DMS79 treated with DMSO at 0.1 percent for 48 hours (cell line): ENCODE measurements around the gene C1D.

Experiments
- DNase-seq: peaks from one replicate; lab custom pipeline; 2025; lab: John Stamatoyannopoulos, UW

The C1D gene

DNA sequence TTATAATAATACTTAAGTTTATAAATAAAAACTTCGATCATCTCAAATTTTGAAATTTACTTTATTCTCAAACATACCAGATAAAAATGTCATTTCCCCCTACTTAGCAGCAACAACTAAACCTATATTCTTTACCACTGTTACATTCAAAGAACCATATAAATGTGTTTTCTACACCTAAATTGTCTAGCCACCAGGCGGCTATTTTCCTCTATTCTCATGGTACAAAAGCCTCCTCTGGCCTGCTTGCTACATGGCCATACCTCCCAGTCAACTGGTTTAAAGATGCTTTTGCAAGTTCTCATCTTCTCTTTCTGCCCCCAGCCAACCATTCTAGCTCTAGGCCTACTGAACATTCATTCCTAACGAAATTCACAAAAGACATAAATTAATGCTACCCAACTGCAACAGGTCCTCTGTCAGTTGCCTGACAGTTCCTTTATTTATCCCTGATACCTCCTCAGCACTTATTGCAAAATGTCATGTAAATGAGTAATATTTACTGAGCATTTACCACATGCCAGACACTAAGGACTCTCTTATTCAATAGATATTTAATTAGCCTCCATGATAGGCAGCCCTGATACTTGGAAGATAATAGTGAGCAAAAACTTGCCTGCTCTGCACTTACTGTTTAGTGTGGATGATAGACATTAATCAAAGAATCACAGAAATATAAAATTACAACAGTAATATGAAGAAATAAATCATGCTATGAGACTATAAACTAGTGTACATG is 5.0 kb downstream of the C1D start:
- no peak for DNase-seq

DNA sequence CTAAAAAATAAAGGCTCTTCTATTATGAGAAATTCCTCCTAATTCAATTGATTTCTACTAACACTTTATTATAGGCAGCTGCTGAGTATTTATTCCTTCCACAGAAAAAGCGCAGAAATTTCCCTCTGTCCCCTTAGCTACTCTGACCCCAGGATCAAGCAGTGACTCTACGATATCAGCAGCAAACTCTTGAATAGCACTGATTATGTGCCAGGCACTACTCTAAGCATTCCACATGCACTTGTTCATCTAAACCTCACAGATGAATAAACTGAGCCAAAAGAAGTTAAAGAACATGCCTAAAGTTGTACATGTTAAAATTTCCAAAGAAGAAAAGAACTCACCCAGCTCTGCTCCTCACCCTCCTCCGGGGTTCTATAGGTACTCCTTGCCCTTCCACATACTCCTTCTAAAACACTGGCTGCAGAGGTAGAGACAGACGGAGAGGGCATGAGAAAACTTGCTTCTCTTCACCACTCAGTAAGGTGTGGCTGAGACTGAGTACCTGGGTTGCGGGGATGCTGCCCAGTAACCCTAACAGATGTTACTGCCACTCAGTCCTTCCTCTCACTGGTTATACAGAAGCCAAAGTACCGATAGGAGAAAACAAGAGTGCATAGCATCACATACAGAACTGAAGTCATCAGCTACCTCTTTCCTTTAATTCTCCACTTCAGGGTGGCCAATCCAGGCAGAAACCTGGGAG is 9.9 kb downstream of the C1D start:
- DNase-seq: no peak

GRCh38 chr2:68050353-68050752 is 12.5 kb downstream of the C1D start:
- DNase-seq: no peak

DNA sequence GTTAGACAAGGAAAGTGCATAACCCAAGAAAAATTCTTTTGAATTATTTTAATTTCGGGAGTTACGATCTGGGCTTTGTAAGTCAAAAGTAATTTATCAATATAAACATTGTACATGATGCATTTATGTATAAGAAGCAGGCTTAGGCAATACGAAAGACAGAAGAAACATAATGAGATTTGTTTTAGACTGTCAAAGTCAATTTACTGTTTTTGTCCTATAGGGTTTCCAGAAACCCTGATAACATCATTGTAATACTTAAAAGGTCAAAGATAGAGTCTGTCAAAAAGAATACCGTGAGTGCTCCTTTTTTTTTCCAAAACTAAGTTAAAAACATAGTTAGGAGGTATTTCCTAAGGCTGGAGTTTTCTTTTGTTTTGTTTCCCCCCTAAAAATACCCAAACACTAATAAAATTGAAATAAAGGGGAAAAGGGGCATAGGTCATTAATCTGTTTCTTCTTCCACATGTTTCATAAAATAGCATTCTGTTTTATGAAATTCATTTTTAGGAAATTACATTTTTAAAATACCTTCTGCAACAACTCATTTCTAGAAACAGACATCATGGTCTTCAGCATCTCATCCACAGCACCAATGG is 16.1 kb downstream of the C1D start:
- no peak for DNase-seq

- DNase-seq: no peak
Observed at GRCh38 chr2:68046224-68046623, 16.6 kb downstream of the C1D start.

DNA sequence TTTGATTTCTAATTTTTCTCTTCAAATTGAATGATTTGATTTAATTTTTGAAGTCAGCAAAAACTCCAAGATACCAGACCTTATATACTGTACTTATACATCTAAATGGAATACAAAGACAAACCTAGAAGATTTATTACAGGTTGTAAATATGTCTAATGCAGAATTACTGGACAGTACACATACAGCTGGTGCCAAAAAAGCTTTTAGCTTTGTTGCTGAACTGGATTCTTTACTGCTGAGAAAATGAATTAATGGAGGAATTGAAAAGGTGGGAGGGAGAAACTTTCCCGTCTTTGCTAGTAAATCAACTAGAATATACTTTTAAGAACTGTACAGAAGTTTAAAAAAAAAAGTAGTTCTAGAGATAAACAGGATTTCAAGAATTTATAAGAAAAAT is 17.5 kb downstream of the C1D start:
- DNase-seq: peak; percentile 21

- DNase-seq: no peak
Observed at GRCh38 chr2:68044099-68044498, 18.7 kb downstream of the C1D start.

DNA sequence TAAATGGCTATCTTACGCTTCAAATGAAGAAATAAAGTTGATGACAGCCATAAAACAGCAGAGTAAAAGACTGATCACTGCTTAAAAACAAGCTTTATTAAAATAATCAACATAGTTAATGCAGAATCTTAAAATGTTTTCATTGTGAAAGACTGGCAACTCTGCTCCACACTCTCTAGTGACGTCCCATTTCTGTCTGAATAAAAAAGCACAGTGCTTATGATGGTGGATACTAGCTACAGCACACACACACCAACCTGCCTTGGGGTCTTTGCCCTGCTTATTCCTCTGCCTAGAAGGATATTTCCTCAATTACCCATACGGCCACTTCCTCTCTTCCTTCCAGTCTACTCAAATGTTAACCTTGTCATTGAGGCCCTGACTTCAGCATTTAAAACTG is 19.1 kb downstream of the C1D start:
- DNase-seq: no peak

- DNase-seq: no peak
Observed at GRCh38 chr2:68043032-68043431, 19.8 kb downstream of the C1D start.

- DNase-seq: peak; percentile 85
Observed at GRCh38 chr2:68041704-68042245, 21.0 kb downstream of the C1D start.

GRCh38 chr2:68040078-68040477 is 22.7 kb downstream of the C1D start:
- no peak for DNase-seq

DNA sequence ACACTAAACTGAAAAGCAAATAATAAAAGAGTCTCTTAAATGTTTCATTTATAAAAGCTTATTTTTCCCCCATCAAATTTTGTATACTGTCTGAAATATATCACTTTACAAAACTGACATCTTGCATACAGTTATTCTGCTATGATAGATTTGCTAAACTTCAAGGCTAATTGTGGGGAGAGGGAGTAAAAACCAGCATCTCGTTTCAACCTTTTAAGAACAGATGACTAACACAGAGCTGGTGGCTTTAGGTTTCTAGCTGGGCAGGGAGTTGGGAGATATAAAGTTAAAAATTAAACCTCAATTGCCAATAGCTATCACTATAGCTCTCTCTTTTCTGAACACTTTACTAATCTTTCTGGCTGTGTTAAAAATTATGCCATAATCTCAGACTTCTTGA is 23.5 kb downstream of the C1D start:
- DNase-seq: no peak

DNA sequence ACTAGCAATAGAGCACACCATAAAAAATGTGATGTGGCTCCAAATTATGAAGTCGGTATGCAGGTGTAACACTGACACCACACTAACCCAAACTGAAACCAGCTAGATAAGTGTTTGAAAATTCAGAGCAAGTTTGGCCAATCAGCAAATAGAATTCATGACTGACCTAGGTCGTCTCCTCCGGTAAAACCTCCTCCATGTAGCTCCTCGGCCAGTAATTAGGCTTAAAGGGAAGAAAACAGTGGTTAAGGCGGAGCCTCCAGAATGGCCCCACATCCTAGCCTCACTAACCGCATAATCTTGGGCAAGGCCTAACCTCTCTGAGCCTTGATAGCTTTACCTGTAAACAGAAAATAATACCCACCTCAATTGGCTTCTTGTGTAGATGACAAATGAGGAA is 30.1 kb downstream of the C1D start:
- DNase-seq: no peak

DNA sequence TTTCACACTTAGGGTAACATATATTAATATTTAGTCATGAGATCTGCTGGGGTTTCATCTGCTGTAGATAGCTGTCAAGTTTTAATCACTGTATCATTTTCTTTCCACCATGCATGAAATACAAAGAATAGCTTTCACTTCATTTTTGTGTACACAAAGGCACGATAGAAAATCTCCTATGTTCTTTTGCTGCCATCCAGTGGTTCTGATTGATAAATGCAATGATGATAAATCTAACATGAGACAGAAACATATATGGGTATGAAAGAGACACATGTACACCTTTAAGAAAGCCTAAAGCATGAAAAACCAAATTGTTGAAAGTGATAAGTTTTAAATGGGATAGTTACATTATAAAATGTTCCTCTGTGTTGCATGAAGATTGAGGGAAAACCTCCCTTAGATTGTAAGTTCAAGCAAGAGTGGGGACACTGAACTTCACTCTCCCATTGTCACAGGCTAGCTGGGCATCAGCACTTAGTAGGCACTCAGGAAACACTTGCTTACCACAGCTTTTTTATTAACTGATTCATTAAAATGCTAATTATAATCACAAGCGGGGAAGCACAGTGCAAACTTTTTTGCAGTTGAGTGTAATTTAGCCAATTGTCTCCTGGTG is 31.2 kb downstream of the C1D start:
- peak; percentile 80 for DNase-seq

DNA sequence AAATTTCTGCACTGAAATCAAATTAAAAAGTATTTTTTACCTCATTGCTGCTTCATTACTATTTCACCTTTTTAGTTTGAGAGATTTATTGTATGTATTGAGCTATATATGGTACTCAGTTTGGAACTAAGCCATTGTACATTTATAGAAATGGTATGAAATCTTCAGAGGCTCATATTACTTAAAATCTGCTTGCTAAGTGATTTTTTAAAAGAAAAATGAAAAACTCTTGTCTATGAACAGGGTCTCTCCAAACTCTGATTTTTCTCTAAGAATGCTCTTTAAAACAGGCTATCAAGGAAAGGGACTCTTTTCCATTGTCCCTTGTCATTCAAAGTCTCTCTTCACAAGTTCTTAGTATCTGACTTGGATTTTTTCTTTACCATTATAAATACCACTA is 31.8 kb downstream of the C1D start:
- no peak for DNase-seq

- DNase-seq: no peak
Observed at GRCh38 chr2:68030529-68030928, 32.3 kb downstream of the C1D start.

DNA sequence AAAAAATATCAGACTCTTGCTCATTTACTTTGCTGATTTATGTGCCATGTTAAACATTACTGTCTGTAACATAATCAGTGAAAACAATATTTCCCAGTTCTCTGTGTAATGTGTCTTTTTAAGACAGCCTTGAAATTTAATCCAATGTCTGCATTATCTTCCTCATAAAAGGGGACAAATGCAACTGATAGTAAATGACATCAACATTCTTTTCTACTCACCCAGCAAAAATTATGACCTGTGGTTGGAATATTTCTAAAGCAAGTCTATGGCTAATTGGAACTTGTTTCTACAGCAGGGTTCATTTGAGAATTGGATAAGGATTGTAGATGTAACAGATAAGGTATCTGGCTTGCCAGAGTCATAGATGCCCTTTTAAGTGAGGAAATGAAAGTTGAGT is 34.8 kb downstream of the C1D start:
- DNase-seq: no peak

DNA sequence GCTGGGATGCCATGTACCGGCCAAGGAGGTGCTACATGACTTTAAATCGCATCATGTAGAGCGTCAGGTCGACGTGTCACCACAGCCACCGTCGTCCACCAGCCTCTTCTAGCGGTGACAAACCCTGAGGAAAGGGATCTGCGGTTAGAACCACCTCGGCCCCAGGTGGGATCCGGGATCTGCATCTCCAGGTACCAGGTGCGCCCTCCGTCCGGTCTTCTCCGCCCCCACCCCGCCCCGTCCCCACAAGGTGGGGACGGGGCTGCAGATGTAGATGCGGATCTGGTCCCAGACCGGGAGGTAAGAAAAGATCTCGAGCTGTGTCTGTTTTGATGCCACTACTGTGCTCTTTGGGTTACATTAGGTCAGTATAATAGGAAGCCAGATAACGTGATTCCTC is 38.4 kb downstream of the C1D start:
- no peak for DNase-seq

DNA sequence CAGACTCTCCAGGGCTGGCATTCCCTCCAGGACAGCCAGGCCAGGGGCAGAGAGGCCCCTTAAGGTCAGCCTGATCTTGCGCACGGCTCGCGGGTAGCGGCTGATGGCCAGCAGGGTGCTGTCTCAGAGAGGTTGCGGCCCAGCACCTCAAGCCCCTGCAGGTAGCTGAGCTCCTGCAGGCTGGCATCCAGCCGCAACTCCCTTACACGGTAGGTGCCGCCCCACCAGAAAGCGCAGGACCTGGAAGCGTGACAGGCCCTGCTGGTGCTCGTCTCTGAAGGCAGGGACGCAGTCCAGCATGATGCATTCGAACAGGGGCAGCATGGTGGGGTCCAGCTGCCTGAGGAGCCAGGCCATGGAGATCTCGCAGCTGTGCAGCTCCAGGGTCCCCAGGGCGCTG is 38.9 kb downstream of the C1D start:
- no peak for DNase-seq

DNA sequence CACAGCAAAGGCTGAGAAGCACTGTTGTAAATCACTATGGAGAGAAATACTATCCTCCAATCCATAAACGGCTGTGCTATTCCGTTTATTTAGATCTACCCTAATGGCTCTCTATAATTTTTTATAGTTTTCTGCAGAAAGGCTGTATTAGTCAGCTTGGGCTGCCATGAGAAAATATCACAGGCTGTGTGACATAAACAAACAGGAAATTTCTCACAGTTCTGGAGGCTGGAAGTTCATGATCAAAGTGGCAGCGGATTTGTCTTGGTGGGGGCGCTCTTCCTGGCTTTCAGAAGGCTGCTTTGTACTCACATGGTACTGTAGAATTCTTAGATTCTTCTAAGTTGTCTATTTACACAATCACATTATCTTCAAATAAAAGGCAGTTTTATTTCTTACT is 44.1 kb downstream of the C1D start:
- DNase-seq: no peak

DNA sequence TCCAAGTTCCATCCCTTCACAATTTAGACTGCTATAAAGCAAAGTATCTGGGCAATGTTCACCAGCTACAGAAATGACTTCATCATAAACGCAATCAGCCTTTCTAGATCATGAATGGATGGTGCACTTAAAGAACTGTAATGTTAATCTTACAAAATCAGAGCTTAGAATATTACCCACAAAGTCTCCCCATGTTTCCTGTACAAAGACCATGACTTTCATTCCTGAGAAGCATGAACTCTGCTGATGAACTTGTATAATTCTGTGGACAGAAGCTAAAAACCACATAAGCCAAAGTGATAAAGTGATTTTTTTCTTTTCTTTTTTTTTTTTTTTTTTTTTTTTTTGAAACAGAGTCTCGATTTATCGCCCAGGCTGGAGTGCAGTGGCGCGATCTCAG is 53.3 kb downstream of the C1D start:
- no peak for DNase-seq

GRCh38 chr2:68000170-68000825 is 62.5 kb downstream of the C1D start:
- DNase-seq: no peak
